K562 (cell line): ENCODE measurements around the gene NAALAD2. TPM values are rescaled to one million over a fixed set of nuclear protein-coding genes. Genes with fewer than 3 reads are reported as not detected.

Experiments
- GTF2F1 ChIP-seq: IDR thresholded peaks from 2 replicates; pipeline ENCODE4 v1.6.1; 2011; ENCODE audit warnings: low read depth, low read length, improper control_type of control experiment
- HNRNPK ChIP-seq: fragments of 200-400 bp; formaldehyde crosslinking; IDR thresholded peaks from one replicate; pipeline ENCODE4 v1.6.1; 2018; ENCODE audit warnings: mild to moderate bottlenecking, low read depth, low read length; ENCODE audit not compliant: poor library complexity, severe bottlenecking
- JUNB ChIP-seq: fragments of 450-650 bp; formaldehyde crosslinking; conservative IDR thresholded peaks from 2 replicates; pipeline ENCODE4 v1.4.0; 2020; ENCODE audit warnings: mild to moderate bottlenecking
- MAZ ChIP-seq, 2 experiments: fragments of 450-650 bp in 1 of 2; sonication (generic) in 1 of 2; formaldehyde crosslinking; IDR thresholded peaks in 1 of 2; conservative IDR thresholded peaks in 1 of 2; 2 replicates each; pipeline versions ENCODE4 v1.4.0 to v1.5.0; 2020; ENCODE audit warnings: mild to moderate bottlenecking in 1 of 2, missing genetic modification reagents in 1 of 2
- MYNN ChIP-seq, 2 experiments: sonication (generic); formaldehyde crosslinking in 1 of 2; IDR thresholded peaks; 2 replicates each; pipeline versions ENCODE4 v1.5.0 to v1.6.1; 2016 to 2020; ENCODE audit warnings: antibody characterized with exemption in 1 of 2, missing genetic modification reagents in 1 of 2
- NRF1 ChIP-seq, 2 experiments: fragments of 450-650 bp; IDR thresholded peaks in 1 of 2; conservative IDR thresholded peaks in 1 of 2; 2 replicates each; pipeline ENCODE4 v1.6.1; 2014; ENCODE audit warnings: mild to moderate bottlenecking in 2 of 2
- PHB ChIP-seq: fragments of 250-450 bp; sonication (Bioruptor Pico); IDR thresholded peaks from 2 replicates; pipeline ENCODE4 v1.5.0; 2021
- SPI1 ChIP-seq: IDR thresholded peaks from 2 replicates; pipeline ENCODE4 v1.6.1; 2011; ENCODE audit warnings: low read depth, low read length, control low read depth, borderline replicate concordance
- SRF ChIP-seq, 2 experiments: fragments of 250-450, 450-650 bp in 1 of 2; sonication (Bioruptor Pico) in 1 of 2; sonication (generic) in 1 of 2; formaldehyde crosslinking; IDR thresholded peaks; 2 replicates each; pipeline versions ENCODE4 v1.5.0 to v1.5.1; 2020 to 2022; ENCODE audit warnings: mild to moderate bottlenecking in 1 of 2, missing genetic modification reagents in 1 of 2
- STAG1 ChIP-seq: sonication (generic); formaldehyde crosslinking; IDR thresholded peaks from 2 replicates; pipeline ENCODE4 v1.5.0; 2020; ENCODE audit warnings: missing genetic modification reagents, borderline replicate concordance
- TEAD4 ChIP-seq, 2 experiments: sonication (generic) in 1 of 2; formaldehyde crosslinking in 1 of 2; IDR thresholded peaks; 2 replicates each; pipeline versions ENCODE4 v1.6.1 to v1.8.0; 2012 to 2022; ENCODE audit warnings: borderline replicate concordance in 1 of 2, inconsistent platforms in 1 of 2, low read length in 1 of 2, mild to moderate bottlenecking in 1 of 2, missing genetic modification reagents in 1 of 2
- ZNF75A ChIP-seq: fragments of 450-650 bp; formaldehyde crosslinking; IDR thresholded peaks from 2 replicates; pipeline ENCODE4 v1.4.0; 2020; ENCODE audit warnings: mild to moderate bottlenecking
- polyA plus RNA-seq, 8 experiments: library from polyadenylated mRNA; depleted of rRNA in 4 of 8; stranded (reverse) in 5 of 8; unstranded in 3 of 8; fragments of >200 nt; fragmentation: Nextera tagmentation in 2 of 8; fragmentation: Illumina TruSeq in 1 of 8; extraction: Ambion mirVana in 2 of 8; extraction: Trizol in 1 of 8; gene quantifications; 2 replicates each; pipeline versions ENCODE4 v1.2.1 to v1.2.3, GENCODE V29; 2011 to 2014; ENCODE audit warnings: inconsistent platforms in 1 of 8, missing spikeins in 1 of 8
- total RNA-seq, 7 experiments: library from RNA; depleted of rRNA in 6 of 7; stranded (reverse); fragments of >200 nt in 6 of 7; fragmentation: Illumina TruSeq in 2 of 7; extraction: Trizol in 2 of 7; gene quantifications; 2 replicates each; pipeline versions ENCODE4 v1.2.1 to v1.2.3, GENCODE V29; 2011 to 2021; ENCODE audit warnings: low replicate concordance in 1 of 7
- TF ChIP-seq, protein P1 (sequence below): fragments of 450-650 bp; IDR thresholded peaks from 2 replicates; pipeline ENCODE4 v1.6.1; 2016; ENCODE audit warnings: low read depth
- TF ChIP-seq, protein P2 (sequence below), 3 experiments: fragments of 200-800 bp in 1 of 3; fragments of 250-450 bp in 1 of 3; fragments of 450-650 bp in 1 of 3; sonication (Bioruptor Pico) in 1 of 3; sonication (Bioruptor generic) in 1 of 3; formaldehyde crosslinking in 1 of 3; IDR thresholded peaks; 2 replicates each; pipeline versions ENCODE4 v1.6.1 to v1.8.0; 2016 to 2022; ENCODE audit warnings: mild to moderate bottlenecking in 2 of 3, missing genetic modification characterization in 2 of 3, missing compliant biosample characterization in 1 of 3, moderate library complexity in 1 of 3

NAALAD2 gene
- total and polyA plus RNA-seq, 9 of the 15 experiments (the other 6 are each of a cell fraction or from before 2014, with no cell fraction given): 0.05 to 0.24 (median 0.12) TPM

DNA sequence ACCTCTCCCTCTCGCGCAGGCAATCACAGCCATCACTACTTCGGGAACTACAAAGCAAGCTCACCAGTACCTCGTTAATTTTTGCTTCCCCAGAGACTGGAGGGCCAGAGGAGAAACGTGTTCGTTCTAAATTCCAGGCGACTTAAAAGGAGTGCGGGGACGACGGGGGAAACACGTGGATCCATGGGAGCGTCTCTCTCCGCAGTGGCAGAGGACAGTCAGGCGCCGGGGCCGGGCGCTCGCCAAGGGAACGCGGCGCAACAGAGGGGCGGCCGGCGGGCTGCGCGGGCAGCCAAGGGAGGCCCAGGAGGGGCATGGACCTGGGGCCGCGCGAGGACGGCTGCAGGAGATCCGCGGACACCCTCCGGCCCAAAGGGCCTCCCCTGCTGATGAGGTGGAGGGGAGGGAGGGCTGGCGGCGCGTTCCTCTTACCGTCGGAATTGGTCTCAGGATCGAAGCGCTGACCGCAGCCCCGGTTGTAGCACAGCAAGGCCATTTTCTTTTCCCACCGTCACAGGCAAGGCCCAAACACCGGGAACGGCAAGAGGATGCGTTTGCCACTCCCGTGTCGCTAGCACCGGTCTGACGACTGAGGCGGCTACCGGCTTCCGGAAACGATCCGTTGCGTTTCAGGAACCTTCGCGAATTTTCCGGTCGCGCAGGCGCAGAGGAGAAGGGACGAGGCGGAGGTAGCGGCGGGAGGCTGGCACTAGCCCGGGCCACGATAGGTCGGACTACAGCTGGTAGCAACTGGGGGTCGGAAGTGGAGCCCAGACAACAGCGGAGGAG is 88.2 kb downstream of the NAALAD2 start, which contains the start of gene CHORDC1 (continued):
- TF ChIP-seq, protein P1, sequence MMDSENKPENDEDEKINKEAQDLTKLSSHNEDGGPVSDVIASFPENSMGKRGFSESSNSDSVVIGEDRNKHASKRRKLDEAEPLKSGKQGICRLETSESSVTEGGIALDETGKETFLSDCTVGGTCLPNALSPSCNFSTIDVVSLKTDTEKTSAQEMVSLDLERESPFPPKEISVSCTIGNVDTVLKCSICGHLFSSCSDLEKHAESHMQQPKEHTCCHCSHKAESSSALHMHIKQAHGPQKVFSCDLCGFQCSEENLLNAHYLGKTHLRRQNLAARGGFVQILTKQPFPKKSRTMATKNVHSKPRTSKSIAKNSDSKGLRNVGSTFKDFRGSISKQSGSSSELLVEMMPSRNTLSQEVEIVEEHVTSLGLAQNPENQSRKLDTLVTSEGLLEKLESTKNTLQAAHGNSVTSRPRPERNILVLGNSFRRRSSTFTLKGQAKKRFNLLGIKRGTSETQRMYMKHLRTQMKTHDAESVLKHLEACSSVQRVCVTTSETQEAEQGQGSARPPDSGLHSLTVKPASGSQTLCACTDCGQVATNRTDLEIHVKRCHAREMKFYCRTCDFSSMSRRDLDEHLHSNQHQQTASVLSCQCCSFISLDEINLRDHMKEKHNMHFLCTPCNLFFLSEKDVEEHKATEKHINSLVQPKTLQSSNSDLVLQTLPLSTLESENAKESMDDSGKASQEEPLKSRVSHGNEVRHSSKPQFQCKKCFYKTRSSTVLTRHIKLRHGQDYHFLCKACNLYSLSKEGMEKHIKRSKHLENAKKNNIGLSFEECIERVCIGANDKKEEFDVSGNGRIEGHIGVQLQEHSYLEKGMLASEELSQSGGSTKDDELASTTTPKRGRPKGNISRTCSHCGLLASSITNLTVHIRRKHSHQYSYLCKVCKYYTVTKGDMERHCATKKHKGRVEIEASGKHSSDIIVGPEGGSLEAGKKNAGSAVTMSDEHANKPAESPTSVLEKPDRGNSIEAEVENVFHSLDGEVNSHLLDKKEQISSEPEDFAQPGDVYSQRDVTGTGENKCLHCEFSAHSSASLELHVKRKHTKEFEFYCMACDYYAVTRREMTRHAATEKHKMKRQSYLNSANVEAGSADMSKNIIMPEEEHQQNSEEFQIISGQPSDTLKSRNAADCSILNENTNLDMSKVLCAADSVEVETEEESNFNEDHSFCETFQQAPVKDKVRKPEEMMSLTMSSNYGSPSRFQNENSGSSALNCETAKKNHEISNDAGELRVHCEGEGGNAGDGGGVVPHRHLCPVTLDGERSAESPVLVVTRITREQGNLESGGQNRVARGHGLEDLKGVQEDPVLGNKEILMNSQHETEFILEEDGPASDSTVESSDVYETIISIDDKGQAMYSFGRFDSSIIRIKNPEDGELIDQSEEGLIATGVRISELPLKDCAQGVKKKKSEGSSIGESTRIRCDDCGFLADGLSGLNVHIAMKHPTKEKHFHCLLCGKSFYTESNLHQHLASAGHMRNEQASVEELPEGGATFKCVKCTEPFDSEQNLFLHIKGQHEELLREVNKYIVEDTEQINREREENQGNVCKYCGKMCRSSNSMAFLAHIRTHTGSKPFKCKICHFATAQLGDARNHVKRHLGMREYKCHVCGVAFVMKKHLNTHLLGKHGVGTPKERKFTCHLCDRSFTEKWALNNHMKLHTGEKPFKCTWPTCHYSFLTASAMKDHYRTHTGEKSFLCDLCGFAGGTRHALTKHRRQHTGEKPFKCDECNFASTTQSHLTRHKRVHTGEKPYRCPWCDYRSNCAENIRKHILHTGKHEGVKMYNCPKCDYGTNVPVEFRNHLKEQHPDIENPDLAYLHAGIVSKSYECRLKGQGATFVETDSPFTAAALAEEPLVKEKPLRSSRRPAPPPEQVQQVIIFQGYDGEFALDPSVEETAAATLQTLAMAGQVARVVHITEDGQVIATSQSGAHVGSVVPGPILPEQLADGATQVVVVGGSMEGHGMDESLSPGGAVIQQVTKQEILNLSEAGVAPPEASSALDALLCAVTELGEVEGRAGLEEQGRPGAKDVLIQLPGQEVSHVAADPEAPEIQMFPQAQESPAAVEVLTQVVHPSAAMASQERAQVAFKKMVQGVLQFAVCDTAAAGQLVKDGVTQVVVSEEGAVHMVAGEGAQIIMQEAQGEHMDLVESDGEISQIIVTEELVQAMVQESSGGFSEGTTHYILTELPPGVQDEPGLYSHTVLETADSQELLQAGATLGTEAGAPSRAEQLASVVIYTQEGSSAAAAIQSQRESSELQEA: no peak
- TF ChIP-seq, protein P2, sequence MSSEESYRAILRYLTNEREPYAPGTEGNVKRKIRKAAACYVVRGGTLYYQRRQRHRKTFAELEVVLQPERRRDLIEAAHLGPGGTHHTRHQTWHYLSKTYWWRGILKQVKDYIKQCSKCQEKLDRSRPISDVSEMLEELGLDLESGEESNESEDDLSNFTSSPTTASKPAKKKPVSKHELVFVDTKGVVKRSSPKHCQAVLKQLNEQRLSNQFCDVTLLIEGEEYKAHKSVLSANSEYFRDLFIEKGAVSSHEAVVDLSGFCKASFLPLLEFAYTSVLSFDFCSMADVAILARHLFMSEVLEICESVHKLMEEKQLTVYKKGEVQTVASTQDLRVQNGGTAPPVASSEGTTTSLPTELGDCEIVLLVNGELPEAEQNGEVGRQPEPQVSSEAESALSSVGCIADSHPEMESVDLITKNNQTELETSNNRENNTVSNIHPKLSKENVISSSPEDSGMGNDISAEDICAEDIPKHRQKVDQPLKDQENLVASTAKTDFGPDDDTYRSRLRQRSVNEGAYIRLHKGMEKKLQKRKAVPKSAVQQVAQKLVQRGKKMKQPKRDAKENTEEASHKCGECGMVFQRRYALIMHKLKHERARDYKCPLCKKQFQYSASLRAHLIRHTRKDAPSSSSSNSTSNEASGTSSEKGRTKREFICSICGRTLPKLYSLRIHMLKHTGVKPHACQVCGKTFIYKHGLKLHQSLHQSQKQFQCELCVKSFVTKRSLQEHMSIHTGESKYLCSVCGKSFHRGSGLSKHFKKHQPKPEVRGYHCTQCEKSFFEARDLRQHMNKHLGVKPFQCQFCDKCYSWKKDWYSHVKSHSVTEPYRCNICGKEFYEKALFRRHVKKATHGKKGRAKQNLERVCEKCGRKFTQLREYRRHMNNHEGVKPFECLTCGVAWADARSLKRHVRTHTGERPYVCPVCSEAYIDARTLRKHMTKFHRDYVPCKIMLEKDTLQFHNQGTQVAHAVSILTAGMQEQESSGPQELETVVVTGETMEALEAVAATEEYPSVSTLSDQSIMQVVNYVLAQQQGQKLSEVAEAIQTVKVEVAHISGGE (CRISPR knock-in tag; IDR thresholded peaks at IDR 0.05): peak in 1 of 3 experiments; percentile 77; a peak in 2 of 6 replicates
- TF ChIP-seq SRF (CRISPR knock-in tag; IDR thresholded peaks at IDR 0.05) (0 out of 4 replicates have a peak, but pooled peaks of 1 of the 2 experiments have one; percentile 20), HNRNPK (no peak), SPI1 (no peak), TEAD4 (IDR thresholded peaks at IDR 0.05; ENCODE audit: low read length) (no peak), TEAD4 (CRISPR knock-in tag; IDR thresholded peaks at IDR 0.05; ENCODE audit: borderline replicate concordance) (no peak), GTF2F1 (peak; percentile 78), PHB (CRISPR knock-in tag) (no peak), MAZ (CRISPR knock-in tag; conservative IDR thresholded peaks at IDR 0.05 in 1 of 2, IDR thresholded peaks at IDR 0.05 in 1 of 2) (peak in 1 of 2 experiments; percentile 43; a peak in 2 of 4 replicates), ZNF75A (no peak), NRF1 (conservative IDR thresholded peaks at IDR 0.05 in 1 of 2, IDR thresholded peaks at IDR 0.05 in 1 of 2) (peak; percentile 96 to 97), STAG1 (CRISPR knock-in tag) (no peak), JUNB (CRISPR knock-in tag) (no peak), MYNN (IDR thresholded peaks at IDR 0.05) (no peak), MYNN (CRISPR knock-in tag; IDR thresholded peaks at IDR 0.05) (no peak)
